ENCODE results near the gene C16orf46. TPM values are rescaled to one million over a fixed set of nuclear protein-coding genes. Genes with fewer than 3 reads are reported as not detected.

The C16orf46 gene
- total and polyA plus RNA-seq, 2 of the 13 experiments (the other 11 are each of a cell fraction or from before 2014, with no cell fraction given) = 0.38 to 0.55 TPM

- TF ChIP-seq FOXP4 (CRISPR knock-in tag; IDR thresholded peaks at IDR 0.05) (peak; percentile 47; the same call in 1 of the 2 replicates), FOSL1 (CRISPR knock-in tag; IDR thresholded peaks at IDR 0.05; ENCODE audit: borderline replicate concordance) (peak; percentile 54; the same call in 1 of the 2 replicates), REXO4 (CRISPR knock-in tag; IDR thresholded peaks at IDR 0.05; ENCODE audit: borderline replicate concordance) (0 out of 2 replicates have a peak, but pooled peaks have one; percentile 49), ZFX (CRISPR knock-in tag; IDR thresholded peaks at IDR 0.05; ENCODE audit: low read depth) (peak; percentile 100), FOXO1 (CRISPR knock-in tag; IDR thresholded peaks at IDR 0.05) (0 out of 2 replicates have a peak, but pooled peaks have one; percentile 45), NFKBIZ (CRISPR knock-in tag; IDR thresholded peaks at IDR 0.05) (no peak), TGIF2 (CRISPR knock-in tag; IDR thresholded peaks at IDR 0.05) (peak; percentile 50), CREB1 (IDR thresholded peaks at IDR 0.05) (peak; percentile 96), CREB1 (CRISPR knock-in tag; IDR thresholded peaks at IDR 0.05) (peak; percentile 98), GABPA (IDR thresholded peaks at IDR 0.05; ENCODE audit: low read depth, low read length) (peak; percentile 93), GABPA (CRISPR knock-in tag; IDR thresholded peaks at IDR 0.05; ENCODE audit: low read depth) (peak; percentile 98), ZNF414 (CRISPR knock-in tag; IDR thresholded peaks at IDR 0.05) (peak; percentile 93), ATM (IDR thresholded peaks at IDR 0.05; ENCODE audit: borderline replicate concordance) (no peak), MIER3 (CRISPR knock-in tag; IDR thresholded peaks at IDR 0.05; ENCODE audit: borderline replicate concordance) (peak; percentile 56; the same call in 1 of the 2 replicates), ZNF570 (CRISPR knock-in tag; IDR thresholded peaks at IDR 0.05; ENCODE audit: borderline replicate concordance) (no peak), ZNF691 (CRISPR knock-in tag; IDR thresholded peaks at IDR 0.05; ENCODE audit: borderline replicate concordance, low read depth) (no peak; the same call in 1 of the 2 replicates), MYC (CRISPR knock-in tag; IDR thresholded peaks at IDR 0.05; ENCODE audit: borderline replicate concordance) (peak; percentile 84), POLR2AphosphoS5 (IDR thresholded peaks at IDR 0.05; ENCODE audit: low read depth, low read length) (peak; percentile 95), ZNF326 (CRISPR knock-in tag; IDR thresholded peaks at IDR 0.05; ENCODE audit: borderline replicate concordance) (no peak), ZNF546 (CRISPR knock-in tag; conservative IDR thresholded peaks at IDR 0.05) (0 out of 2 replicates have a peak, but pooled peaks have one; percentile 83), ZNF263 (CRISPR knock-in tag; IDR thresholded peaks at IDR 0.05) (peak; percentile 65; the same call in 1 of the 2 replicates), BHLHE40 (IDR thresholded peaks at IDR 0.05; ENCODE audit: low read length) (no peak), DNMT3B (CRISPR knock-in tag; conservative IDR thresholded peaks at IDR 0.05) (no peak), SATB2 (CRISPR knock-in tag; IDR thresholded peaks at IDR 0.05) (peak; percentile 59; the same call in 1 of the 2 replicates)
- TF ChIP-seq, protein P1, sequence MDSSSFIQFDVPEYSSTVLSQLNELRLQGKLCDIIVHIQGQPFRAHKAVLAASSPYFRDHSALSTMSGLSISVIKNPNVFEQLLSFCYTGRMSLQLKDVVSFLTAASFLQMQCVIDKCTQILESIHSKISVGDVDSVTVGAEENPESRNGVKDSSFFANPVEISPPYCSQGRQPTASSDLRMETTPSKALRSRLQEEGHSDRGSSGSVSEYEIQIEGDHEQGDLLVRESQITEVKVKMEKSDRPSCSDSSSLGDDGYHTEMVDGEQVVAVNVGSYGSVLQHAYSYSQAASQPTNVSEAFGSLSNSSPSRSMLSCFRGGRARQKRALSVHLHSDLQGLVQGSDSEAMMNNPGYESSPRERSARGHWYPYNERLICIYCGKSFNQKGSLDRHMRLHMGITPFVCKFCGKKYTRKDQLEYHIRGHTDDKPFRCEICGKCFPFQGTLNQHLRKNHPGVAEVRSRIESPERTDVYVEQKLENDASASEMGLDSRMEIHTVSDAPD (CRISPR knock-in tag; IDR thresholded peaks at IDR 0.05) = peak; percentile 70
Observed at GRCh38 chr16:81077076-81077940, at the start of gene C16orf46 (continued).

All from HepG2 (cell line).